GM13977 (cell line): Measurements from ENCODE around the gene EEF2.

ENCODE experiments used
- DNase-seq: peaks from one replicate; pipeline ENCODE4 v3.0.0; 2012; ENCODE audit warnings: low spot score
- in situ Hi-C: fragments of 300-500 bp; cut with MboI; formaldehyde crosslinking; loops from one replicate; pipeline ENCODE4 v1.12.0; 2022; ENCODE audit warnings: low sequenced_read_pairs, low pct_unique_long_range_greater_than_20kb, mixed read lengths, inconsistent platforms; ENCODE audit not compliant: unreplicated experiment
- TF ChIP-seq, protein P1 (sequence below): IDR thresholded peaks from 2 replicates; pipeline ENCODE4 v1.5.1; 2012; ENCODE audit warnings: mild to moderate bottlenecking, control low read depth; ENCODE audit not compliant: insufficient read depth; ENCODE audit errors: extremely low read depth, missing control alignments

Gene EEF2

DNA sequence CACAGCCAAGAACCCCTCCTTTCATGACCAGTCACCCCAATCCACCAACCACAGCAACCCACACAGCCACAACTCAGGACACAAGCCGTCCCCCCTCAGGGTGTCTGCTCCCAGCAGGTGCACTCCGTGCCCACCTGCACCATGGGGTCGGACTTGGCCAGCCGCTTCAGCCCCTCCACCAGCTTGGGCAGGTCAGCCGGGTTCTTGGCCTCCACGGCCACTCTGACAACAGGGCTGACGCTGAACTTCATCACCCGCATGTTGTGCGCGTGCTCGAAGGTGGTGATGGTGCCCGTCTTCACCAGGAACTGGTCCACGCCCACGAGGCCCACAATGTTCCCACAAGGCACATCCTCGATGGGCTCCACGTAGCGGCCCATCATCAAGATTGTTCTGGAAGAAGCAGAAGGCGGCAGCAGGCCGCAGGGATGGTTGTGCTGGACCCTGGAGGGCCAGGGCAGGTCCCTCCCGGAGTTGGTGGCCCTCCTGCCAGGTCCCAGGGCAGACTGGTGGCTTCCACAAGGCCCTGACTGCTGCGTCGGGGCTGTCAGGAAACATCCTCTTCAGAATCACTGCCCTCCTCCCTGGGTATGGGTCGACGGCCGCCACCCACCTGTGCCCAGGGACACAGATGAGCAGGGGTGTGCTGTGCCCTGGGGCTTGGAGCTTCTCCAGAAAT lies 5.5 kb downstream of the EEF2 start:
- no peak for DNase-seq
- TF ChIP-seq, protein P1, sequence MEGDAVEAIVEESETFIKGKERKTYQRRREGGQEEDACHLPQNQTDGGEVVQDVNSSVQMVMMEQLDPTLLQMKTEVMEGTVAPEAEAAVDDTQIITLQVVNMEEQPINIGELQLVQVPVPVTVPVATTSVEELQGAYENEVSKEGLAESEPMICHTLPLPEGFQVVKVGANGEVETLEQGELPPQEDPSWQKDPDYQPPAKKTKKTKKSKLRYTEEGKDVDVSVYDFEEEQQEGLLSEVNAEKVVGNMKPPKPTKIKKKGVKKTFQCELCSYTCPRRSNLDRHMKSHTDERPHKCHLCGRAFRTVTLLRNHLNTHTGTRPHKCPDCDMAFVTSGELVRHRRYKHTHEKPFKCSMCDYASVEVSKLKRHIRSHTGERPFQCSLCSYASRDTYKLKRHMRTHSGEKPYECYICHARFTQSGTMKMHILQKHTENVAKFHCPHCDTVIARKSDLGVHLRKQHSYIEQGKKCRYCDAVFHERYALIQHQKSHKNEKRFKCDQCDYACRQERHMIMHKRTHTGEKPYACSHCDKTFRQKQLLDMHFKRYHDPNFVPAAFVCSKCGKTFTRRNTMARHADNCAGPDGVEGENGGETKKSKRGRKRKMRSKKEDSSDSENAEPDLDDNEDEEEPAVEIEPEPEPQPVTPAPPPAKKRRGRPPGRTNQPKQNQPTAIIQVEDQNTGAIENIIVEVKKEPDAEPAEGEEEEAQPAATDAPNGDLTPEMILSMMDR, result no peak
- in situ Hi-C loops, result no loop called here

GRCh38 chr19:3979289-3979673 lies 6.0 kb downstream of the EEF2 start:
- no peak for DNase-seq
- in situ Hi-C loops, result no loop called here
- TF ChIP-seq, protein P1, result no peak

DNA sequence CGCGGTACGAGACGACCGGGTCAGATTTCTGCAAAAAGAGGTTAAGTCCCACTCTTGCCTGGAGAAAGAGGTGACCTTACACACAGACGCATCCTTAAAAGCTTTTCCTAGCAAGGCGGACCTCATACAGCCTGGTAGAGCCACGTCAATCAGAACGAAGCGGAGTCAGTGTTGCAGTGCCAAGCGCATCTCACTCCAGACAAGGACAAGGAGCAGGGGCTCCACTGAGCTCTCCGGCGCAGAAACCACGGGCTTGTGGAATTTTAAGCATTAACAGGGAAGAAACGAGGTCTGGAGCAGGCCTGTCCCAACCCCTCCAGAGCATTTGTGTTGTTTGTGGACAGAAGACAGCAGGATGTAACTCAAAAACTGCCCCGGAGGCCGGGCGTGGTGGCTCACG lies 7.1 kb downstream of the EEF2 start:
- TF ChIP-seq, protein P1, result no peak
- no peak for DNase-seq
- in situ Hi-C loops, result no loop called here

GRCh38 chr19:3977242-3978143 lies 7.8 kb downstream of the EEF2 start:
- TF ChIP-seq, protein P1, result no peak
- DNase-seq, result no peak
- in situ Hi-C loops, result no loop called here

DNA sequence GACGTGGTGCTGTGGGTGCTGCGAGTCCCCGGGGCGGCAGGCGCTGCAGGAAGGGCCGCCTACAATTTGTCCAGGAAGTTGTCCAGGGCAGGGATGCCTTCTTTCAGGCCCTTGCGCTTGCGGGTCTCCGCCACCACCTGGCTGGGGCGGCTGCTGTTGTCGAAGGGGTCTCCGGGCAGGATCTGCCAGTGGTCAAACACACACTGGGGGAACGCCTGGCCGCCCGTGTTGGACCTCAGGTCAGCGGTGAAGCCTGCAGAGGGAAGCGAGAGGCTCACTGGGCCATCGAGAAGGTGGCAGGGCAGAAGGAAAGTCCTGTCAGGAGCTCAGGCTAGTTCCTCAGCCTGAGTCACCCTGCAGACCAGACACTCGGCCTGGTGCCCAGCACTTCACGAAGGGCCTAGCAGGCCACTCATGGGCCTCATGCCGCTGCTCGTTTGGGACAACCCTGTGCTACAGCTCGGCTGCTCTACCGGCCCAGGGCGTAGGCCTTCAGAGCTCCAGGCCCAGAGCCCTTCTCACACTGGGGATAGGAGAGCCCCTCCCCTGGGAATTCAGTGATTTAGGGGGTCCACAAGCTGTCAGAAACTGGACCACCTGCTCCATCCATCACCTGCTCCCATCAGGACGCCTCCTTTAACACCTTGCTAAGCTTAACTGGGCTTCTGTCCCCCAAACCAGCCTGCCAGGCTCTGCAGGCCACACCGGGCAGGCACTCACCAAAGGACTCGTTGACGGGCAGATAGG lies 8.6 kb downstream of the EEF2 start:
- in situ Hi-C loops, result no loop called here
- TF ChIP-seq, protein P1, result no peak
- no peak for DNase-seq

DNA sequence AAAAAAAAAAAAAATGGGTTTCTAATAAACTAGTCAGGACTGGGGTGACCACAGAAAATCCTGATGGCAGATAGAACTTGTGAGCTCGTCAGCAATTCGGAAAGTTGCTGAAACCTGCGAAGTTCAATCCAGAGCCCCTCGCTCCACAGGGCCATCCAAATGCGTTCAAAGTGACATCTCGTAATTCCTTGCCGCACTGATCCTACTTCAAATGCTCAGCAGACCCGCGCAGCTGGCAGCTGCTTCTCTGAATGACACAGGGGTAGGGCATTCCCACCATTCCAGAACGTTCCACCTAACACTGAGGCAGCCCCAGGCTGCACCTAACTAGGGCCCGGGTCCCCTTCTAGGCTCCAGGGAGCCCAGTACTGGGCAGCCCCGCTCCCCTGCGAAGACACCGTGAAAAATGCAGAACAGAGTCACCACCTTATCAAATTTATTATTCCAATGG lies 9.6 kb downstream of the EEF2 start:
- in situ Hi-C loops, result no loop called here
- no peak for DNase-seq
- TF ChIP-seq, protein P1, result no peak
